Endodermal cell (in vitro differentiated cells): ENCODE measurements around the gene KCNQ4. TPM values are rescaled to one million over a fixed set of nuclear protein-coding genes. Genes with fewer than 3 reads are reported as not detected.

ENCODE experiments used
- DNase-seq: peaks from one replicate; pipeline ENCODE4 v3.0.0-alpha.2; 2017
- H3K27ac ChIP-seq: 2 replicates; pipeline ENCODE4 v1.5.1; 2013; ENCODE audit warnings: mild to moderate bottlenecking, low read depth, low read length, moderate library complexity
- H3K27me3 ChIP-seq: 2 replicates; pipeline ENCODE4 v1.6.1; 2013; ENCODE audit warnings: mild to moderate bottlenecking, low read length, moderate library complexity; ENCODE audit not compliant: insufficient read depth, control insufficient read depth, poor library complexity, severe bottlenecking
- H3K36me3 ChIP-seq: 2 replicates; pipeline ENCODE4 v1.7.0; 2013; ENCODE audit warnings: mild to moderate bottlenecking, low read length, moderate library complexity; ENCODE audit not compliant: control insufficient read depth, insufficient read depth
- H3K4me1 ChIP-seq: one replicate; pipeline ENCODE4 v1.7.0; 2013; ENCODE audit warnings: low read length; ENCODE audit not compliant: control insufficient read depth, insufficient read depth
- H3K4me3 ChIP-seq: 2 replicates; pipeline ENCODE4 v1.5.1; 2013; ENCODE audit warnings: mild to moderate bottlenecking, low read length, moderate library complexity
- H3K9ac ChIP-seq: 2 replicates; pipeline ENCODE4 v1.6.1; 2013; ENCODE audit warnings: mild to moderate bottlenecking, low read length, moderate library complexity; ENCODE audit not compliant: poor library complexity, severe bottlenecking; ENCODE audit errors: extremely low read depth
- H3K9me3 ChIP-seq: 2 replicates; pipeline ENCODE4 v1.6.1; 2013; ENCODE audit warnings: mild to moderate bottlenecking, low read length, moderate library complexity; ENCODE audit not compliant: control insufficient read depth
- H3K27ac Mint-ChIP-seq: 2 replicates; pipeline ENCODE4 v1.8.0; 2020; ENCODE audit warnings: mixed read lengths
- H3K27me3 Mint-ChIP-seq: 2 replicates; pipeline ENCODE4 v1.8.0; 2021; ENCODE audit warnings: mild to moderate bottlenecking, mixed read lengths; ENCODE audit not compliant: insufficient read depth
- H3K36me3 Mint-ChIP-seq: 2 replicates; pipeline ENCODE4 v1.8.0; 2020; ENCODE audit warnings: low read depth, mixed read lengths
- H3K4me1 Mint-ChIP-seq: 2 replicates; pipeline ENCODE4 v1.8.0; 2020; ENCODE audit warnings: mixed read lengths
- H3K4me3 Mint-ChIP-seq: 2 replicates; pipeline ENCODE4 v1.8.0; 2020; ENCODE audit warnings: mild to moderate bottlenecking, moderate library complexity, mixed read lengths
- H3K9me3 Mint-ChIP-seq: 2 replicates; pipeline ENCODE4 v1.8.0; 2020; ENCODE audit warnings: mild to moderate bottlenecking, mixed read lengths
- CTCF ChIP-seq: fragments of 200-600 bp; sonication (generic); conservative IDR thresholded peaks from 2 replicates; pipeline ENCODE4 v1.5.0; 2021; ENCODE audit warnings: antibody characterized with exemption, mild to moderate bottlenecking
- WGBS, 2 experiments: methylation state at CpG; one replicate each; pipeline versions ENCODE4 v1.1.5 to v1.1.7; 2013; ENCODE audit warnings: missing lambda C conversion rate in 2 of 2, mixed read lengths in 1 of 2; ENCODE audit not compliant: insufficient coverage in 1 of 2, insufficient read length in 1 of 2; 5-methylcytosine and 5-hydroxymethylcytosine counted together
- total RNA-seq, 2 donors: library from RNA; stranded (reverse); fragmentation: NEBNext Ultra II Directional in 1 of 2; extraction: Animal tissue kit (Norgen Biotek cat#: 25700) in 1 of 2; gene quantifications; 2 replicates in 1 of 2; 3 replicates in 1 of 2; pipeline ENCODE4 v1.2.1, GENCODE V29; 2021

Gene KCNQ4
- total RNA-seq, 2 donors from 2014 or later: 0.22 to 0.88 TPM

- no peaks in the 10 kb centered on the region for H3K27me3 ChIP-seq
- Mint-ChIP-seq H3K27ac (no peak overlapping the region), H3K9me3 (no peaks in the 10 kb centered on the region), H3K36me3 (peaks cover 66% of the 10 kb centered on the region), H3K27me3 (no peaks in the 10 kb centered on the region), H3K4me3 (no peak overlapping the region), H3K4me1 (no peaks in the 10 kb centered on the region)
- no peak overlapping the region for H3K9ac ChIP-seq
- H3K9me3 ChIP-seq: no peaks in the 10 kb centered on the region
- TF ChIP-seq CTCF: no peak
- H3K4me1 ChIP-seq: no peaks in the 10 kb centered on the region
- no peak overlapping the region for H3K4me3 ChIP-seq
- H3K27ac ChIP-seq: no peak overlapping the region
- 95 to 97% methylated on average over 3 to 7 of the region's 7 CpGs for WGBS, 2 experiments
- peaks cover 88% of the 10 kb centered on the region for H3K36me3 ChIP-seq
- DNase-seq: no peak
These were observed 25.6 kb upstream of the KCNQ4 start for GRCh38 chr1:40758004-40758403.

DNA sequence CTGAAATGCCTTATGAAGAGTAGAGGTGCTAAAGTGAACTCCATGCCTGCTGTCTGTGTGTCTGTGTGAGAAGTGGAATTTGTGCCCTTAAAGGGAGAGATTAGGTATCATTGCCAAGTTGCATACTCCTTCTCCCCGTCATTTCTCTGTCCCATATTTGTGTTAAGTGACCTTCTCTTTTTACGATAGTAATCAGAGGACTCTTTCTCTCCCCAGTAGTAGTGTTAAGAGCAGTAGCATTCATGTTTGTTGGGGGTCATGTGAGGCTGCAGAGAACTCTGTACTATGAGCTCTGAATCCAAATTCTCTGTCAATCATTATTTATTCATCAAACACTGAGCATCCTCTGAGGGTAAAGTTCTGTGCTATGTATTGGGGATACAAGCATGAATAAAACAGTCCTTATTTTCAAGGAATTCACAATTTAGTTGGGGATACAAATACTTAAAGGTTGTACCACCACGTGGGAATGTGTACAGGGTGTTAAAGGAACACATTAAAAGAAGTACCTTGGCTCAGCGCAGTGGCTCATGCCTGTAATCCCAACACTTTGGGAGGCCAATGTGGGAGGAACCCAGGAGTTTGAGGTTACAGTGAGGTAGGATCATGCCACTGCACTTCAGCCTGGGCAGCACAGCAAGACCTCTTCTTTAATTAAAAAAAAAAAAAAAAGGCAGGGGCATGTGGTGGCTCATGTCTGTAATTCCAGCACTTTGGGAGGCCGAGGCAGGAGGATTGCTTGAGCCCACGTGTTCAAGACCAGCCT lies 24.8 kb upstream of the KCNQ4 start:
- Mint-ChIP-seq H3K4me1 (no peaks in the 10 kb centered on the region), H3K9me3 (no peaks in the 10 kb centered on the region), H3K27ac (no peak overlapping the region), H3K27me3 (no peaks in the 10 kb centered on the region), H3K36me3 (peaks cover 64% of the 10 kb centered on the region), H3K4me3 (no peak overlapping the region)
- no peaks in the 10 kb centered on the region for H3K4me1 ChIP-seq
- WGBS, 2 experiments: 89 to 95% methylated on average over 5 to 6 of the region's 6 CpGs
- no peak overlapping the region for H3K9ac ChIP-seq
- TF ChIP-seq CTCF: no peak
- H3K9me3 ChIP-seq: no peaks in the 10 kb centered on the region
- no peak overlapping the region for H3K27ac ChIP-seq
- no peak for DNase-seq
- no peaks in the 10 kb centered on the region for H3K27me3 ChIP-seq
- peaks cover 83% of the 10 kb centered on the region for H3K36me3 ChIP-seq
- H3K4me3 ChIP-seq: no peak overlapping the region

- H3K4me1 ChIP-seq: no peaks in the 10 kb centered on the region
- WGBS, 2 experiments: 96 to 100% methylated on average over 3 to 4 of the region's 4 CpGs
- no peak overlapping the region for H3K4me3 Mint-ChIP-seq
These were observed 22.6 kb upstream of the KCNQ4 start for GRCh38 chr1:40760984-40761383.

More at GRCh38 chr1:40760984-40761383, 22.6 kb upstream of the KCNQ4 start:
- H3K27ac Mint-ChIP-seq: no peak overlapping the region
- H3K27me3 Mint-ChIP-seq: no peaks in the 10 kb centered on the region
- Histone ChIP-seq H3K4me3 (no peak overlapping the region), H3K27me3 (no peaks in the 10 kb centered on the region), H3K27ac (no peak overlapping the region), H3K36me3 (peaks cover 84% of the 10 kb centered on the region), H3K9ac (no peak overlapping the region), H3K9me3 (no peaks in the 10 kb centered on the region)
- peaks cover 65% of the 10 kb centered on the region for H3K36me3 Mint-ChIP-seq
- H3K4me1 Mint-ChIP-seq: no peaks in the 10 kb centered on the region
- no peak for TF ChIP-seq CTCF
- no peaks in the 10 kb centered on the region for H3K9me3 Mint-ChIP-seq
- no peak for DNase-seq
